Mesothelial cell of epicardium (in vitro differentiated cells): Measurements from ENCODE around the gene LDAF1. TPM values are rescaled to one million over a fixed set of nuclear protein-coding genes. Genes with fewer than 3 reads are reported as not detected.
"Not testable (repeated sequence)": the region's sequence is repeated elsewhere in the genome, so short reads cannot be mapped to it uniquely, and the experiment has no call there.

Experiments used
- DNase-seq, 2 experiments: peaks; one replicate each; pipeline ENCODE4 v3.0.0; 2021; ENCODE audit warnings: low spot score in 2 of 2; ENCODE audit not compliant: unreplicated experiment in 2 of 2
- H3K27ac Mint-ChIP-seq: 2 replicates; pipeline ENCODE4 v1.8.0; 2021; ENCODE audit warnings: mixed read lengths
- H3K27me3 Mint-ChIP-seq: 2 replicates; pipeline ENCODE4 v1.8.0; 2021; ENCODE audit warnings: low read depth, mixed read lengths
- H3K36me3 Mint-ChIP-seq: 2 replicates; pipeline ENCODE4 v1.8.0; 2021; ENCODE audit warnings: mixed read lengths
- H3K4me1 Mint-ChIP-seq: 2 replicates; pipeline ENCODE4 v1.8.0; 2021; ENCODE audit warnings: mixed read lengths
- H3K4me3 Mint-ChIP-seq: 2 replicates; pipeline ENCODE4 v1.8.0; 2021; ENCODE audit warnings: mild to moderate bottlenecking, moderate library complexity, mixed read lengths
- H3K9me3 Mint-ChIP-seq: 2 replicates; pipeline ENCODE4 v1.8.0; 2021; ENCODE audit warnings: mixed read lengths
- CTCF ChIP-seq: fragments of 200-600 bp; sonication (generic); IDR thresholded peaks from one replicate; pipeline ENCODE4 v1.5.0; 2021; ENCODE audit warnings: antibody characterized with exemption; ENCODE audit not compliant: unreplicated experiment
- total RNA-seq: library from RNA; stranded (reverse); gene quantifications from 3 replicates; pipeline ENCODE4 v1.2.1, GENCODE V29; 2021

LDAF1 gene
- total RNA-seq, 1 donor from 2014 or later: 22.0 TPM

DNA sequence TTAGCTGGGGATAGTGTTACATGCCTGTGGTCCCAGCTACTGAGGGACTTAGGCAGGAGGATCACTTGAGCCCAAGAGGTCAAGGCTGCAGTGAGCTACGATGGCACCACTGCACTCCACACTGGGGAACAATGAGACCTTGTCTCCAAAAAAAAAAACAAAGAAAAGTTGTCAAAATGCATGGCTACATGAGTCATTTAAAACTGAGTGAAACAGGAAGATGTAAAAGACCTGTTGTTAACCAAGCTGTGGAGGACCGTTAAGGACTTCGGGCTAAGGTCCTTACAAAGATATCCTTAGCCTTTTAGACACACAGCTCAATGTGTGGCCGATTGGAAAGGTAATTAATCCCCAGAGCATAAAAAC lies 27.8 kb downstream of the LDAF1 start:
- Mint-ChIP-seq H3K9me3 (peaks cover 23% of the 10 kb centered on the region), H3K36me3 (peaks cover 20% of the 10 kb centered on the region), H3K27me3 (peaks cover 2% of the 10 kb centered on the region), H3K4me1 (no peaks in the 10 kb centered on the region), H3K27ac (no peak overlapping the region), H3K4me3 (no peak overlapping the region)
- DNase-seq: no peak
- TF ChIP-seq CTCF: no peak

DNA sequence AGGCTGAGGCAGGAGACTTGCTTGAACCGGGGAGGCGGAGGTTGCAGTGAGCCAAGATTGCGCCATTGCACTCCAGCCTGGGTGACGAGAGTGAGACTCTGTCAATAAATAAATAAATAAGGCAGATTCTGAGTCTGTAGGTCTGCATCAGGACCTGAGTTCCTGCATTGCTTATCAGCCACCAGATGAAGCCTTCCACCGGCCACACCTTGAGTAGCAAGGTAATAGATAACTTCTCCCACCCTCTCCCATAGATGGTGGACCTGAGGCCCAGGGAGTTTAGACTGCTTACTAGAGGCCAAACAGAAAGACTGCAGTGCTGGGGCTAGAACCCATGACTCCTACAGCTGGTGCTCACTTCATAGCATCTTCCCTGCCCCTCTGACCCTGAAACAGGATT lies 30.8 kb downstream of the LDAF1 start:
- Mint-ChIP-seq H3K4me1 (no peaks in the 10 kb centered on the region), H3K9me3 (peaks cover 7% of the 10 kb centered on the region), H3K4me3 (no peak overlapping the region), H3K27me3 (peaks cover 4% of the 10 kb centered on the region), H3K27ac (no peak overlapping the region), H3K36me3 (no peaks in the 10 kb centered on the region)
- TF ChIP-seq CTCF: no peak
- no peak for DNase-seq

DNA sequence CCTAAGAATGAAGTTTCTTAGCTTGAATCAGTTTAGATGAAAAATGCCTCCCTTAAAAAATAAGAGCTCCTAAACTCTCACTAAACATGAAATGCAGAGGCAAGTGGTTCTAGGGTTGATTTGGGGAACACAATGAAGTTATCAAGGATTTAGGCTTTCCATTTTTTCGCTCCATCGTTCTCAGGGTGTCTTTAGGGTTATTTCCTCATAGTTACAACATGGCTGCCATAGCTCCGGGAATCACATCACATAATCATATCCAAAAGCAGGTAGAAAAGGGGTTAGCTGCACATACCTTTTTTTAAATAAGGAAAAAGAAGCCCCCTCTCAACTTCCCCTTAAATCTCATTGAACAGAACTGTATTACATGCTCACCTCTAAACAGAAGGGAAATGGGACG lies 31.5 kb downstream of the LDAF1 start:
- H3K36me3 Mint-ChIP-seq: no peaks in the 10 kb centered on the region
- peaks cover 7% of the 10 kb centered on the region for H3K9me3 Mint-ChIP-seq
- H3K27me3 Mint-ChIP-seq: peaks cover 8% of the 10 kb centered on the region
- H3K27ac Mint-ChIP-seq: no peak overlapping the region
- H3K4me3 Mint-ChIP-seq: no peak overlapping the region
- DNase-seq: no peak
- no peaks in the 10 kb centered on the region for H3K4me1 Mint-ChIP-seq
- no peak for TF ChIP-seq CTCF

DNA sequence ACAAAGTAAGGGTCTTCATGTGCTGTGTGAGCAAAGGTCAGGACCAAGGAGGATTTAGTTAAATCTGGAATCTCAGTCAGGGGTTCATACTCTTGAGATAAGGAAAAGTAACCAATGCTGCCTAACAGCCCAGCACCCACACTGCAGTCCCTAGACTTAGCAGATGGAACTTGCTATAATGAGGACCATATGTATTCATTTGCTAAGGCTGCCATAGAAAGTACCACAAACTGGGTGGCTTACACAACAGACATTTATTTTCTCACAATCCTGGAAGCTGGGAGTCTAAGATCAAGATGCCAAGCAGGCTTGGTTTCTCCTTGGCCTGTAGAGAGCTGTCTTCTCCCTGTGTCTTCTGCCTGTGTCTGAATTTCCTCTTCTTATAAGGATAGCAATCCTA lies 32.1 kb downstream of the LDAF1 start:
- no peak for TF ChIP-seq CTCF
- no peaks in the 10 kb centered on the region for H3K4me1 Mint-ChIP-seq
- no peaks in the 10 kb centered on the region for H3K36me3 Mint-ChIP-seq
- peaks cover 8% of the 10 kb centered on the region for H3K27me3 Mint-ChIP-seq
- peaks cover 7% of the 10 kb centered on the region for H3K9me3 Mint-ChIP-seq
- no peak overlapping the region for H3K4me3 Mint-ChIP-seq
- no peak for DNase-seq
- no peak overlapping the region for H3K27ac Mint-ChIP-seq

GRCh38 chr16:21192991-21193390 lies 34.5 kb downstream of the LDAF1 start:
- H3K36me3 Mint-ChIP-seq: no peaks in the 10 kb centered on the region
- H3K27me3 Mint-ChIP-seq: peaks cover 8% of the 10 kb centered on the region
- peaks cover 7% of the 10 kb centered on the region for H3K9me3 Mint-ChIP-seq
- DNase-seq: no peak
- no peak for TF ChIP-seq CTCF
- H3K27ac Mint-ChIP-seq: no peak overlapping the region
- H3K4me1 Mint-ChIP-seq: no peaks in the 10 kb centered on the region
- no peak overlapping the region for H3K4me3 Mint-ChIP-seq

GRCh38 chr16:21194771-21195301 lies 36.4 kb downstream of the LDAF1 start:
- H3K9me3 Mint-ChIP-seq: peaks cover 7% of the 10 kb centered on the region
- DNase-seq: no peak
- no peaks in the 10 kb centered on the region for H3K4me1 Mint-ChIP-seq
- H3K27me3 Mint-ChIP-seq: peaks cover 8% of the 10 kb centered on the region
- H3K27ac Mint-ChIP-seq: no peak overlapping the region
- no peaks in the 10 kb centered on the region for H3K36me3 Mint-ChIP-seq
- TF ChIP-seq CTCF: no peak
- H3K4me3 Mint-ChIP-seq: no peak overlapping the region

- not testable (repeated sequence) for H3K9me3 Mint-ChIP-seq, H3K4me1 Mint-ChIP-seq, DNase-seq, H3K36me3 Mint-ChIP-seq, H3K4me3 Mint-ChIP-seq, H3K27ac Mint-ChIP-seq, H3K27me3 Mint-ChIP-seq
Measured at GRCh38 chr16:21195330-21195729, 36.9 kb downstream of the LDAF1 start.
